Activated naive CD4-positive, alpha-beta T cell treated with anti-CD3 and anti-CD28 coated beads, Interleukin-2, amount 10 ng/mL, durations not matched to agents 7 days and 5 days (primary cell): ENCODE measurements around the gene CASZ1.

ENCODE experiments used
- CTCF ChIA-PET: fragments of 350-600 bp; sonication (Branson Sonifier 250); formaldehyde crosslinking; loops from one replicate; lab custom pipeline; 2021; ENCODE audit warnings: antibody characterized with exemption; lab: Charles Lee
- DNase-seq: peaks from one replicate; pipeline ENCODE4 v3.0.0-alpha.2; 2020
- H3K27ac Mint-ChIP-seq: one replicate; pipeline ENCODE4 v1.8.0; 2021; ENCODE audit warnings: mild to moderate bottlenecking, moderate library complexity, mixed read lengths
- H3K27me3 Mint-ChIP-seq: one replicate; pipeline ENCODE4 v1.8.0; 2021; ENCODE audit warnings: mild to moderate bottlenecking, mixed read lengths
- H3K36me3 Mint-ChIP-seq: one replicate; pipeline ENCODE4 v1.8.0; 2021; ENCODE audit warnings: mixed read lengths
- H3K4me1 Mint-ChIP-seq: one replicate; pipeline ENCODE4 v1.8.0; 2021; ENCODE audit warnings: mixed read lengths
- H3K4me3 Mint-ChIP-seq: one replicate; pipeline ENCODE4 v1.8.0; 2021; ENCODE audit warnings: mild to moderate bottlenecking, moderate library complexity, mixed read lengths
- H3K9me3 Mint-ChIP-seq: one replicate; pipeline ENCODE4 v1.8.0; 2021; ENCODE audit warnings: mixed read lengths

CASZ1 gene

DNA sequence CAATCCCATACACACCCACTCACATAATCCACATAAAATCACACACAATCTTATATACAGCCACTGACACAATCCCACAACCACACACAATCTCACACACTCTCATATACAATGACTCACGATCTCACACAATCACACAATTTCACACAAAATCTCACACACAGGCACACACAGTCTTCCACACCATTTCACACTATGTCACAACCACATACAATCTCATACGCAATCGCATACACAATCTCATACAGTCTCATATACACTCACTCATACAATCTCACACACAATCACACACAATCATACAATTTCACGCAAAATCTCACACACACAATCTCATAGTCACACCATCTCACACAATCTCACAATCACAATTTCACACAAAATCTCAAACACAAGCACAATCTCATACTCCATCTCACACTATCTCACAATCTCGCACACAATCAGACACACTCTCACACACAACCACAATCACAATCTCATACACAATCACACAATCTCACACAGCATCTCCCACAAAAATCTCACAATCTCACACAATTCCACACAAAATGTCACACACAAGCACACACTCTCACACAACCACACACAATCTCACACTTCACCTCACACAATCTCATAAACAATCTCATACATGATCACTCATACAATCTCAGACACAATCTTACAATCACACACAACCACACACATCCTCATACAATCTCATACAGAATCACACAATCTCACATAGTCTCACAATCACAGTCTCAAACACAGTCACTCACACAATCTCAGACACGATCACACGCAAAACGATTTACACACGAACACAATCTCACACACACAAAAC, 18.5 kb downstream of the CASZ1 start:
- H3K4me3 Mint-ChIP-seq = no peak overlapping the region
- no peaks in the 10 kb centered on the region for H3K36me3 Mint-ChIP-seq
- DNase-seq = no peak
- no peaks in the 10 kb centered on the region for H3K4me1 Mint-ChIP-seq
- H3K27me3 Mint-ChIP-seq = peaks cover under 1% of the 10 kb centered on the region
- no peaks in the 10 kb centered on the region for H3K9me3 Mint-ChIP-seq
- H3K27ac Mint-ChIP-seq = no peak overlapping the region
- CTCF ChIA-PET = no interaction called here

DNA sequence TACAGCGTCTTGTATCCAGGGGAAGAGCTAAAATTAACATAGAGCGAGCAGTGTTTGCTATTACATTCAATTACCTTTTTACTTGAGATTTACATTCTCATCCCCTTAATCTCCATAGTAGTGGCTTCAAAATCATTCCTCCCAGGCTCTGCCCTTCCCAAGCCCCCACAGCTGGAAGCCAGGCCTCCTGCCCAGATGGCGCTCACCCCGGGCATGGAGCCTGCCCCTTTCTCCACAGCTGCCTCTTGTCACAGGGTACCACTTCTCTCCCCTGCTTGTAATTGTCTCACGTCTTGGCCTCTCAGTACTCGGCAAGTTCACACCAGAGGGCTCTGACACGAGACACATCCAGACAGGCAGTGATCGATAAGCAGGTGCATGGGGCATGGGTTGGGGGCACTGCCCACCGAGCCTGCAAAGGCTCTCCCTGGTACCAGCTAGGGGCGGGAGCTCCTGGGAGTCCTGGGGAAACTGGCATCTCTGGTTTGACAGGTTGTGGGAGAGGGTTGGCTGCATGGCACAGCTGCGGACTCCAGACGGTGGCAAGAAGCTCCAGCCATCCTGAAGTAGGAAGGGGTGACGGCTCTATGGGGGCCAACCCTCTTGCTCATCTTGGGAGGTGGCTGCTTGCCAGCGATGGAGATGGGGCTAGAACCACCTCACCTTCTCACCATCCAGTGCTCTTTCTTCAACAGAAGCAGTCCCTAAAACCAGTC, 20.1 kb downstream of the CASZ1 start:
- H3K27ac Mint-ChIP-seq = no peak overlapping the region
- H3K4me3 Mint-ChIP-seq = no peak overlapping the region
- peaks cover 15% of the 10 kb centered on the region for H3K27me3 Mint-ChIP-seq
- H3K36me3 Mint-ChIP-seq = no peaks in the 10 kb centered on the region
- DNase-seq = no peak
- H3K4me1 Mint-ChIP-seq = no peaks in the 10 kb centered on the region
- H3K9me3 Mint-ChIP-seq = no peaks in the 10 kb centered on the region
- CTCF ChIA-PET = interaction anchor here (1.4 kb wide), 1 partner anchor 10 kb away, joined by 3 read pairs; no protein-coding TSS in a partner anchor

DNA sequence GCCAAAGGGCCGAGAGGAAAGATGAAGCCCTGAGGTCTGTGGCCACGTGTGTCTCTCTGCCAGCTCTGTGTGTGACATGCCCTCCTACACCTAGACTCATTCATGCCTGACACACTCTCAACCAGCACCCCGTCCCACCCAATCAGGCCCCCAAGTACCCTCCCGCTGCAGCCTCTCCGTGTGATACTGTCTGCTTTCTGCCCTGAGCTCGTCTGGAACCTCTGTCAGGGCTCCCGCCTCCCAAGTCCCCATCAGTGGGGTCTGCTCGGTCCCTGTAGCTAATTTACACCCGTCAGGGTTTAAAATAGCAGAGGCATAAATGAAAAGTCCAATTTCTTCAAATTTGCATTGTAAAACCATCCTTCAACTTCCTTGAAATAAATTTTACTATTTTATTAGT, 20.7 kb downstream of the CASZ1 start:
- H3K36me3 Mint-ChIP-seq = no peaks in the 10 kb centered on the region
- peaks cover 18% of the 10 kb centered on the region for H3K27me3 Mint-ChIP-seq
- H3K4me1 Mint-ChIP-seq = no peaks in the 10 kb centered on the region
- CTCF ChIA-PET = interaction anchor here (1.4 kb wide), 1 partner anchor 10 kb away, joined by 3 read pairs; no protein-coding TSS in a partner anchor
- H3K9me3 Mint-ChIP-seq = no peaks in the 10 kb centered on the region
- H3K4me3 Mint-ChIP-seq = no peak overlapping the region
- no peak for DNase-seq
- H3K27ac Mint-ChIP-seq = no peak overlapping the region

GRCh38 chr1:10774615-10775310, 21.7 kb downstream of the CASZ1 start:
- CTCF ChIA-PET = interaction anchor here (0.6 kb wide), 1 partner anchor 16 kb away, joined by 4 read pairs; no protein-coding TSS in a partner anchor
- H3K36me3 Mint-ChIP-seq = no peaks in the 10 kb centered on the region
- DNase-seq = no peak
- peaks cover 26% of the 10 kb centered on the region for H3K27me3 Mint-ChIP-seq
- H3K27ac Mint-ChIP-seq = no peak overlapping the region
- no peaks in the 10 kb centered on the region for H3K9me3 Mint-ChIP-seq
- no peak overlapping the region for H3K4me3 Mint-ChIP-seq
- no peaks in the 10 kb centered on the region for H3K4me1 Mint-ChIP-seq

DNA sequence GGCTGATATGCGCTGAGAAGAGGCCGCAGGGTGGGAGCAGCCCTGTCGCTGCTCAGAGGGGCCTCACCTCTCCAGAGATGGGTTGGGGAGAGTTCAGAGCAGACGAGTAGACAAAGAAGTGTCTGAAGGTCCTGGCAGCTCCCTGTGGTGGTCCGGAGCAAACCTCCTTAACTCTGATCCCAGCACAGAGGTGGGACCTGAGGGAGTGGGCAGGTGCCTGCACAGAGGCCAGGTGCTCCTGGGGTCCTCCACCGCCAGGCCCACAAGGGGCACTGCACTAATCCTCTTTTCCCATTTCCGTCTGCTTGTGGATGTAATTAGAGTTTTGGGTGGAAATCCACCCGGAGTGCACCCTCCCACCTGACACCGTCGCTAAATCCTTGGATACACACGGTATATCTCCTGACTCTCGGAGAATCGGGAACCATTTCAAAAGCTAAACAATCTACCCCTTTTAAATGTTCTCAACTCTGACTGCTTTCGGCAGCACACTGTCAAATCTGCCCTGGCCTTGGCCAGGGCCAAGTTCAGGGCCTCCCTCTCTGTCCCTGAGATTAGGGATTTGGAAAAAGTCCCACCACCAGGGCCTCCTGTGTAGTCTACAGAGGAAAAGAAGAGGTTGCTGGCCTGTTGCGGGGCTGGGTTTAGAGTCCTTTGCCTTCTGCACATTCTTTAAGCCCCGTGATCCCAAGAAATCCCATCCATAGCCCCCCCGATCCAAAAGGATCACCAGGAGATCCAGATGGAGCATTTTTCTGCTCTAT, 22.4 kb downstream of the CASZ1 start:
- H3K9me3 Mint-ChIP-seq = no peaks in the 10 kb centered on the region
- no peak for DNase-seq
- no peaks in the 10 kb centered on the region for H3K4me1 Mint-ChIP-seq
- no peak overlapping the region for H3K4me3 Mint-ChIP-seq
- no peak overlapping the region for H3K27ac Mint-ChIP-seq
- no peaks in the 10 kb centered on the region for H3K36me3 Mint-ChIP-seq
- CTCF ChIA-PET = interaction anchor here (0.6 kb wide), 1 partner anchor 17 kb away, joined by 4 read pairs; no protein-coding TSS in a partner anchor
- peaks cover 26% of the 10 kb centered on the region for H3K27me3 Mint-ChIP-seq

DNA sequence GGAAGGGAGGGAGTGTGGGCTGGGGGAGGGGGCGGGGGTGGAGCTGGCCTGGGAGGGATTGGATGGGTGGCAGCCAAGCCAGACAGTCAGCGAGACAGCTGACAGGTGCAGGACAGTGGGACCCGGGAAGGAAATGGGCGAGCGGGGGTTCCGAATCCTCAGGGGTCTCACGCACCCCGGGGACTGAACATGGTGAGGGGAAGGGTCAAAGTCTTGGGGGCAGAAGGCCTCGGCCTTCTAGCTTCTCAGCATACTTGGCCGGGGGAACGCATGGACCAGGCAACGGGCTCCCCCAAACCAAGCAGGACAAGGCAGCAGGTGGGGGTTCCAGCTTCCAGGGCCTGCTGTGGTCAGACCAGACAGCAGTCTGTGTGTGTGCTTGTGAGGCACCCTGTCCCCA, 23.1 kb downstream of the CASZ1 start:
- Mint-ChIP-seq H3K4me3 (no peak overlapping the region), H3K36me3 (no peaks in the 10 kb centered on the region), H3K27ac (no peak overlapping the region), H3K9me3 (no peaks in the 10 kb centered on the region), H3K4me1 (no peaks in the 10 kb centered on the region), H3K27me3 (peaks cover 26% of the 10 kb centered on the region)
- DNase-seq = no peak
- CTCF ChIA-PET = no interaction called here

- Mint-ChIP-seq H3K4me3 (no peak overlapping the region), H3K27ac (no peak overlapping the region), H3K4me1 (no peaks in the 10 kb centered on the region), H3K27me3 (peaks cover 26% of the 10 kb centered on the region), H3K9me3 (no peaks in the 10 kb centered on the region), H3K36me3 (no peaks in the 10 kb centered on the region)
- no peak for DNase-seq
- CTCF ChIA-PET = no interaction called here
Observed at GRCh38 chr1:10772711-10773110, 23.7 kb downstream of the CASZ1 start.

- H3K4me3 Mint-ChIP-seq = no peak overlapping the region
- H3K27ac Mint-ChIP-seq = no peak overlapping the region
- CTCF ChIA-PET = no interaction called here
- H3K36me3 Mint-ChIP-seq = no peaks in the 10 kb centered on the region
- peaks cover 26% of the 10 kb centered on the region for H3K27me3 Mint-ChIP-seq
- no peaks in the 10 kb centered on the region for H3K4me1 Mint-ChIP-seq
- H3K9me3 Mint-ChIP-seq = no peaks in the 10 kb centered on the region
- DNase-seq = no peak
Observed at GRCh38 chr1:10771789-10772188, 24.7 kb downstream of the CASZ1 start.

- Mint-ChIP-seq H3K27me3 (peaks cover 37% of the 10 kb centered on the region), H3K27ac (no peak overlapping the region), H3K4me3 (no peak overlapping the region), H3K9me3 (no peaks in the 10 kb centered on the region), H3K36me3 (no peaks in the 10 kb centered on the region), H3K4me1 (no peaks in the 10 kb centered on the region)
- CTCF ChIA-PET = no interaction called here
- no peak for DNase-seq
Observed at GRCh38 chr1:10768552-10768951, 27.9 kb downstream of the CASZ1 start.

- no peak for DNase-seq
- CTCF ChIA-PET = interaction anchor here (0.8 kb wide), 1 partner anchor 21 kb away, joined by 3 read pairs; no protein-coding TSS in a partner anchor
- H3K4me3 Mint-ChIP-seq = no peak overlapping the region
- H3K27me3 Mint-ChIP-seq = peaks cover 30% of the 10 kb centered on the region
- no peaks in the 10 kb centered on the region for H3K36me3 Mint-ChIP-seq
- no peak overlapping the region for H3K27ac Mint-ChIP-seq
- no peaks in the 10 kb centered on the region for H3K9me3 Mint-ChIP-seq
- no peaks in the 10 kb centered on the region for H3K4me1 Mint-ChIP-seq
Observed at GRCh38 chr1:10767282-10767681, 29.2 kb downstream of the CASZ1 start.

- CTCF ChIA-PET = no interaction called here
- H3K36me3 Mint-ChIP-seq = no peaks in the 10 kb centered on the region
- H3K4me1 Mint-ChIP-seq = no peaks in the 10 kb centered on the region
- H3K27ac Mint-ChIP-seq = no peak overlapping the region
- H3K9me3 Mint-ChIP-seq = no peaks in the 10 kb centered on the region
- no peak for DNase-seq
- H3K4me3 Mint-ChIP-seq = no peak overlapping the region
- peaks cover 20% of the 10 kb centered on the region for H3K27me3 Mint-ChIP-seq
Observed at GRCh38 chr1:10765734-10766478, 30.5 kb downstream of the CASZ1 start.

DNA sequence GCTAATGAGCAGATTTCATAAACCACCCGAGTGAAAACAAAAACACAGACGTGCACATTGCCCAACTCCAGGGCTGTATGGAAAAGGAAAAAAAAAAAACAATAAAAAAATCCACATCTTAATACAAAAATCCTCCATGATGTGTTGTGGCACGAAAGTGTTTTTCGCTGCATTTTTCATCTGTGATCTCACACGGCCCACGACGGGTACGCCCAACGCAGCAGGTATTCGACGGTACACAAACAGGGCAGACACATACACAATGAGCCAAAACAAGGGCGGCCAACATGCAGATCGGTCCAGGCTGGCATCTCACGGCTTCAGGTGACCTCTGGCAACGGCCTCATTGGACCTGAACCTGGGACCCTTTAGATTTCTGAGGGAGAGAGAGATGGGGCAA, 31.1 kb downstream of the CASZ1 start:
- CTCF ChIA-PET = no interaction called here
- Mint-ChIP-seq H3K4me1 (no peaks in the 10 kb centered on the region), H3K27me3 (peaks cover 14% of the 10 kb centered on the region), H3K4me3 (no peak overlapping the region), H3K36me3 (no peaks in the 10 kb centered on the region), H3K9me3 (no peaks in the 10 kb centered on the region), H3K27ac (no peak overlapping the region)
- no peak for DNase-seq

- CTCF ChIA-PET = no interaction called here
- H3K4me3 Mint-ChIP-seq = no peak overlapping the region
- DNase-seq = no peak
- peaks cover 11% of the 10 kb centered on the region for H3K27me3 Mint-ChIP-seq
- no peaks in the 10 kb centered on the region for H3K4me1 Mint-ChIP-seq
- H3K9me3 Mint-ChIP-seq = no peaks in the 10 kb centered on the region
- no peaks in the 10 kb centered on the region for H3K36me3 Mint-ChIP-seq
- no peak overlapping the region for H3K27ac Mint-ChIP-seq
Observed at GRCh38 chr1:10764296-10764798, 32.1 kb downstream of the CASZ1 start.
